ENCODE data around the gene PRELID1.

PRELID1 gene

DNA sequence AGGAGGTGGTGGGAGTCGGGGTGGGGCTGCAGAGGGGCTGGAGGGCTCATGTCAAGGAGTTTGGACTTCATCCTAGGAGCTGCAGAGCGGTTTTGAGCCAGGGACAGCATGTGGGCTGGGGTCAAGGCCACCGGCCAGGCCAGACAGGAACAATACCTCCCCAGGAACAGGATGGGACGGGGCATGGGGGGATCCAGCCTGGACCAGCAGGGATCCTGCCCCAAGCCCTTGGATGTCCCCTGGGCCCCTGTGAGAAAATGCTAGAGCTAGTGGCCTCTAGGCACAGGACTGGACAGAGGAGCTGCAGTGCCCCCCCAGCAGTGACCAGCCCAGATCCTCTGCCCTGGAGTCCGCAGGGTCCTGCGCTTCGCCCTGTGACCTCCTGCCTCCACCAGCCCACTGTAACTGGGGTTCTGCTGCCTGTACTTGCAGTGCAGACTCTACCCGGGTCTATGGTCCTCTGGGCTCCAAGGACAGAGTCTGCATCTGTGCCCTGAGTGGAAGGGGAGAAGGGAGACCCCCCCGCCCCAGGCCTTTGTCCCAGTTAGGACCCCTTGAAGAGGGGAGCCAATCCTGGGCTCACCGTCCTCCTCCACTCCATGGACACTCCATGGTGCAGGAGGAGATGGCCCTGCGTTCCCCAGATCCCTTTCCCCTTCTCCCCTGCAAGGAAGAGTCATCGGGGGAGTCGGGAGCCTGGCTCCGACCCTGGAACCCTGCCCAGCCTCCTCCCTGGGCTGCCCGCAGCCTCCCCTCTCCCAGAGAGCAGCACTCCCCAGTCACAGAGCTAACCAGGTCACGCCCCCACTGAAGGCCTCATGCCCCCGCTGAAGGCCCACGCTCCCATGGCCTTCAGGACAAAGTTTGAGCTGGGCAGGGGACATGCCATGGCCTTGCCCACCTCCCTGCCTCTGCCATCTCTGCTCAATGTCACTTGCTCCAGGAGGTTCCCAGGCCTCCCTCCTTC is 11.1 kb downstream of the PRELID1 start:
- no peak for DNase-seq

DNA sequence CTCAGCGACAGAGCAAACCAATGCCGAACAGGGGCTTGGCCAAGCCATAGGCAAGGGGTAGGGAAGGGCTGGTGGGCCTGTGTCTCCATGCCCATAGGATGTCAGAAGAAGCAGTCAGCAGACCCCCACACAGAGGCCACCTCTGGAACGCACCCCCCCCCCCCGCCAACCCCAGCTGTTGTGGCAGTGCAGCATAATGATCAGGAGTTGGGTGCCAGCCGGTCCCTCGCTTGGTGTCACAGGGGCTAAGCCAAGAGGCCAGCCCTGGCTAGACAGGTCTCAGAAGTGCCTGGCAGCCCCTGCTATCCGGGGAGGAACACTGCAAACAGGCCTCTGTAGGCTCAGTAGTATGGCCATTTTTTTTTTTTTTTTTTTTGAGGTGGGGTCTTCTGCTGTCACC is 11.8 kb downstream of the PRELID1 start:
- no peak for DNase-seq

DNA sequence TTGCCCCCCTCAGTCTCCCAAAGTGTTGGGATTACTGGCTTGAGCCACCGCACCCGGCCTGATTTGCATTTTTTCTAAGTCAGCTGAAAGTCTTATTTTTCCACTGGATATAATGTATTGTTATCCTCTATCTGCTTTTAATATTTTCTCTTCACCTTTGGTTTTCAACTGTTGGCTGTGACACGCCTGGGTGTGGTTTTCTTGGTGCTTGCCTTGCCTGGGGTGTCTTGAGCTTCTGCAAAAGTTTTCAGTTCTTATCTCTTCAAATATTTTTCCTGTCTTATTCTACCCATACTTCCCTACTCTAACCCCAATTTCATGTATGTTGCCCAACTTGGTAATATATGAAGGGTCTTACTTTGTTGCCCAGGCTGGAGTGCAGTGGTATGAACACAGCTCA is 12.4 kb downstream of the PRELID1 start:
- DNase-seq: no peak

DNA sequence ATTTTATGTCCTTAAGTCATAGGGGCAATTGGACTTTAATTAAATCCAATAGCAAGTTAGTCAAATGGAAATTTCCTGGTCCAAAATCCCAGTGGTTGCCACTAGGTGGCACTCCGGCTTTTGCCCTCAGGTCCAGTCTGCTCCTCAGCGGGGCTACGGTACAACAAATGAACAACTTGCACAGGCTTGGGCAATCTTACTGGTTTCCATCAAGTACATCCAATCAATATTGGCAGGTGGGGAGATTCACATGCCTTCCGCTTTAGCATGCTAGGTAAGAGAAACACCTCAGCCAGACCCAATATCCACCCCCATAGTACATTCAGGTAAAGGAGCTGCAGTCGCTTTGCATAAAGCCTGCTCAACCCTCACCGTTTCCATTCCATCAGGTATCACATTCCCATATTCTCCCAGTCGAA is 14.4 kb downstream of the PRELID1 start:
- peak; percentile 68 for DNase-seq

DNA sequence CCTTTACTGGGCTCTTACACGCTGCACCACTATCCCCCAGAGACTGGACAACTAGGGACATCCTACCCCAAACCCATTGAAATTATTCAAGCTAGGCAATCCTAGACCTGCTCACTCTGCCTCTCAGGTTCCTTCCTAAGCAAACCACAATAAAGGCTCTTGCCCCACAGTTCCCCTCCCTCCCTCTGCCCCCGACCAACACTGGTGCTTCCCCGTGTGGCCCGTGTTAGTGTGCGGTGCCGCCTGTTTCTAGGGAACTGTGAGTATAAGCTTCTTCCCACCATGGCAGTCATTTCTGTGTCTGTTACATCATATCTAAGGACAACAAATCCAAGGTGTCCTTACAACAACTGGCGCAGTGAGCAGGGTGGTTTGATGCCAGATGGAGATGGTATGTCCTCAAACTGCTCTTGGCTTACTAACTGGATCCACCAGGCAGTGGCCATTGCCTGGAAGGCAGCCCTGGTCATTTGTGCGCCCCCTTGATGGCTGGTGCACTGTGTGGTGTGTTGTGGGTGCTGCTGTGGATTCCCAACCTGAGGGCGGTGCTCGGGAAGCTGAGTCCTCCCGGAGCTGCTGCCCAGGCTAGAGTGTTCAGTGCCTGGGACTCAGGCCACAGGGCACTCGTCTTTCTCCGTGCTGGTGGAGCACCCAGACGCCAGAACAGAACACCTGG is 16.5 kb downstream of the PRELID1 start:
- DNase-seq: no peak

DNA sequence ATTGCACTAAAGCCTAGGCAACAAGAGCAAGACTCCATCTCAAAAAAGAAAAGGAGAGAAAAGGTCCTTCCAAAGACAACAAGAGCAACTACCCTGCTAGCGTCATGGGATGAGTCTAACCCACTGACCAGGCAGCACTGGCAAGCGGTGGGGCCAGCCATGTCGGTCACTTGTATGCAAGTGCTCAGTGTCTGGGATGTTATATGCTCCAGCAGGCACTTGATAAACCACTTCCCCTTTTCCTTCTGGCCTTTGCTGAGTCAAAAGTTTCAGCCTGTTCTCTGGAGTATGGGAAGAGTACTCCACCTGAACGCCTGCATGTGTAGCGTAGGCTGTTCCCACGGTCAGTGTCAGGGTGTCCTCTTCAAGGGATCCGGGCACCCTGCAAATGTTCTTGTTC is 17.3 kb downstream of the PRELID1 start:
- no peak for DNase-seq

DNA sequence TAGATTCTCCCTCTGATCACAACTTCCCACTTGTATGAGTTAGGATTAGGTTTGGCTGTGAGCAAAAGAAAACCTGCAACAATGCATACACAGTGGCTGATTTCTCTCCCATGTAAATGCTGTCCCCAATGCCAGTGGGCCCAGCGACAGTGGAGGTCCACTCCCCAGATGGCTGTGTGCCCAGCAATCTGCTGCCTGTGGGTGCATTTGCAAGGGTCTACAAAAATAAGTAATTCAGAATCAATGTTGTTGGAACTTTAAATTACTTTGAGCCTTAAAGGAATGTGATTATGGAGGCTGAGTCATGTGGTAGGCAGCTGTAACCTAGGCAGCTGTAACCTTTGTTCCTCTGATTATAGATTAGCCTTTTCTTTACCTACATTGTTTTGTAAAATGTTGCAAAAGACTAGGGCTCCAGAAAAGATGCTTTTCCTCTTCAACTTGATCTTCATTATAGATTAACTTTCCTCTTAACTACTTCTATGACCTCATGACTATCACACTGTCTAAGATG is 22.3 kb downstream of the PRELID1 start:
- no peak for DNase-seq

DNA sequence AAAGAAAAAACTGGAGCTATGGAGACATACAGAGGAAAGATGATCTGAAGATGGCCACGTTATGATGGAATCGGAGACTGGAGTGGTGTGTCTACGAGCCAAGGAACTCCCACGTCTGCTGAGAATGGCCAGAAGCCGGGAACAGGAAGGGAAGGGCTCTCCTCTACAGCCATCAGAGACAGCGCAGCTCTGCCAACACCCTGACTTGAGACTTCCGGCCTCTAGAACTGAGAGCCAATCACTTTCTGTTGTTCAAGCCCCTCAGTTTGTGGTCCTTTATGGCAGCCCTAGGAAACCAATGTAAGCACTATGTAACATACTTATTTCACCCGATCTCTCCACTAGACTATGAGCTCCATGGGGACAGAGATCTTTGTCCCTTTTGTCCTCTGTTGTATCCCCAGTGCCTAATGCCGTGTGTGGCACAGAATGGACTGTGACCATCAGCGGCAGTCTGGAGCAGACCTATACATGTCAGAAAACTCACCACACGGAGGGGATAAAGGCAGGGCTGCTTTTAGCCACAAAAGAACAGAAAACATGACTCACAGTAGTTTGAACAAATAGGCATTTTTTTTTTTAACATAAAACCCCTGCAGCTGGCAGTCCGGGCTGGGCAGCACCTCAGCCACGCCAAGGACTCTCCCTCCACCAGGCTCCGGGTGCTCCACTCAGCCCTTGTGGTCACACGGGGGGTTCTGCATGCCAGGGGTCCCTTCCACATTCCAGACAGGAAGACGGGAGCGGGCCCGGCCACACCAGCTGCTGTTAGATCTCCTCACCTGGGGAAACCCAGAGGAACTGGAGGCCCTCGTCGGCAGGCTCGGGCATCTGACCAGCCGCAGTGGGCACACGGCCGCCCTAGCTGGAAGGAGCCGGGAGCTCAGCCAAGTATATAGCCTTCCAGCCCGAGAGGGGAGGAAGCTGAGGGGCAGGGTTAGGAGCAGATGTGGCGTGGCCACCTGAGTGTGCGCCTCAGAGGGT is 24.2 kb downstream of the PRELID1 start:
- DNase-seq: no peak

DNA sequence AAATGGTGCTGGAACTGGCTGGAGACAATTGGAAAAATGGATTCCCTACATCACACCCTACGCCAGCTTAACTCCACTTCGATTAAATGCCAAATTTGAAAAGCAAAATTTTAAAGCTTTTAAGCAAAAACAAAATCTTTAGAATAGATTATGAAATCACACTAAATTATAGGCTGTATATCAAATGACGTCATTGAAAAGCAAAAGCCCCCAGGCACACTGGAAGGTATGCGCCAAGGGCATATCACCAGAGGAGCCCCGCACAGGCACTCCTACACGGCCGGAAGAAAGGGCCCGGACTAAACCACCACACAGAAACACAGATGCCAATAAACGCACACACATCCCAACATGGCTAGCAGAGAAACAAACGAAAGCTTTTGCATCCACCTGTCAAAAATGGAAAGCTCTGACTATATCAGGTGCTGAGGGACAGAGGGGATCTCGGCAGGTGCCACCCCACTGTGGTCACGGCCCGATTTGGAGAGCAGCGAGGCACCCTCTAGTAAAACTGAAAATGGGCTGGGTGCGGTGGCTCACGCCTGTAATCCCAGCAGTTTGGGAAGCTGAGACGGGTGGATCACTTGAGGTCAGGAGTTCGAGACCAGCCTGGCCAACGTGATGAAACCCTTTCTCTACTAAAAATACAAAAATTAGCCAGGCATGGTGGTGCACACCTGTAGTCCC is 25.1 kb downstream of the PRELID1 start:
- no peak for DNase-seq

DNA sequence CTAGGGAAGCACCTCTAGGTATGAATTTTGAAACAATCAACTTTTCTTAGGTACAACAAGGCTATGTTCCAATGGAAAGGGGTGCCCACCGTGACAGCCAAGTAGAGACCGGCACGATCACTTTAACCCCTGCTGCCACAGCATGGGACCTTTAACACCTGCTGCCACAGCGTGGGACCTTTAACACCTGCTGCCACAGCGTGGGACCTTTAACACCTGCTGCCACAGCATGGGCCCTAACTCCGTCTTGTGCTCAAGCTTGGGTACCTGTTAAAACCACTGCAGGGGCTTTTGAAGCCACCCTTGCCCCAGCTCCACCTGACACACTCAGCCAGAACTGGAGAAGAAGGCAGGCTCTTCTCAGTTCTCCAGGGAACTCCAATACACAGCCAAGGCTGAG is 26.3 kb downstream of the PRELID1 start:
- DNase-seq: no peak

DNA sequence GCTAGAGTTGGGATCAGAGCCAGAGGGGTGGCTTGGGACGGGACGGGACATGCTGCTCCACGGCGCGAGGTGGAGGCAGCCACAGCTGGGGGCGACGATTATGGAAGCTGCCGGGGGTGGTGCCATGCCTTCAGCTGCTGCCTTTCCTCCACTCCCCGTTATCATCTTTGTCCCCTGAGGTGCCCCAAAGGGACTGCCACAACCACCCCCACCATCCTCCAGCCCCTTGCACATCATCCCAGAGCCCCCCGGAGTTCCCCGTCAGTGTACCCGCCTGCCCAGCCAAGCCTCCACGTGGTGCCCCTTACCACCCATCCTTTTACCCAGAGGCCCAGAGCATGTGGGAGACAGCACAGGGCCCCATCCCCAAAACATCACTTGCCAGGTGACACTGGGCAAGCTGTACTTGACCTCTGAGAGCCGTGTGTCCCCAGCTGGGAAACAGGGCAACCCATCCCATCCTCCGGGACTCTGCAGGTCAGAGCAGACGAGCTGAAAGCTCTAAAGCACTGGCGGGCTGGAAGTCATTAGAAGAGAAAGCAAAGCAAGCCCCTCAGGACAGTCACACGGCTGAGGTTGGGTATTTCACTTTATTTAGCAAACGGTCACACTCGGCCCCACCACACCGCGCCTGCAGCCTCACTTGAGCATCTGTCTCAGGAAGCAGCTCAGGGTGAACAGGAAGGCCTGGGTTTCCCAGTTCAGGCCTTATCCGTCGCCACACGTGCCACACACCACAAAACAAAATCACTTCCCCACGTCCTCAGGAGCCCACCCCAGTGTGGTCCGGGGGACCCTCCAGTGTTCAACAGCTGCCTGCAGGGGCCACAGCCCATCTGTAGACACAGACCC is 27.6 kb downstream of the PRELID1 start:
- no peak for DNase-seq

DNA sequence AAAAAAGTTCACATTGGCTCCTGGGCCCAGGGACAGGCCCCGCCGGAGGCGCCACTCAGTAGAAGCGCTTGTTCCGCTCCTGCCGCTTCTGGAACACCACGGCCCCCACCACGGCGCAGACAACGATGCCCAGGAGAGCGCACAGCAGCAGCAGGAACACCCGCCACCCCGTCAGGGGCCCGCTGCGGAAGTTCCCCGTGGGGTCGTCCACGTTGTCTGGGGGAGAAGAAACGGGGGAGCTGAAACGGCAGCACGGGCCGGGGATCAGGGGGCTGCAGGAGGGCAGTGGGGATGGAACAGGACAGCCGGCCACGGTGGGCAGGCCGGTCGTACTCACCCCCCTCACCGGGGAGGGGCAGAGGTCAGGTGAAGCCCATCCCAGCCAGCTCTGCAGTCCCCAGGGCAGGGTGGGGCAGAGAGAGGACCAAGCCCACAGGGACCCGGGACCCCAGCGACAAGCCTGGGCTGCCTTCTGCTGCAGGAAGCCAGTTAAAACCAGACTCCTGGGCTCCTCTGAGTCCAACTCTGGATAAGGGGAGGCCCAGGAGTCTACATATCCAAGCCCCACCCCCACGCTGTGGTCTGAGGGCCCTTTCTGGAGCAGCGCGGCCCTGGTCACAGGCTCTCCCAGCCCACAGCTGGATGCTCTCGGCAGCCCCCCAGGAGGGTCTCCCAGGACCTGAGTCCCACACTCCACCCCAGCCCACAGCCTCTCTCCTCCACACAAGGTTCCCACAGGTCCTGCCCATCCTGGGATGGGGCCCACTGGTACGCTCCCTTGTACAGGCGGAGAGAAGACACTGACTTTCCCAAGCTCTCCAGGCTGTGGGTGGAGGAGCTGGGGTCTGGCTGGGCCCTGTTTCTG is 28.7 kb downstream of the PRELID1 start:
- no peak for DNase-seq

DNA sequence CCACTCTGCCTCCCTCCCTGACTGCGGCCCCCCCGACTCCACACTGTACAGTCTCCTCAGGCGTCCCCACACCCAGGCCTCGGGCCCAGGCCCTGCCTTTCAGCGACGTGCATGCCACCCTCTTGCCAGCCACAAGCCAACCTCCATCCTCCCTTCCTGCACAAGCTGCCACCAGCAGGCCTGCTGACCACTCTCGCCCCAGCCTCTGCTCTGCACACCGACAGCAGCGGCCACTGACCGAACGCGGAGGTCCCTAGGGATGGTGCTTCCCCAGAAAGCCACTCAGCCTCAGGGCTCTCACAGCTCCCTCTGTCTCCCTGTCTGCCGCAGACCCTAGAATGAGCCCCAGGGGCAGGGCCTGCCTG is 29.3 kb downstream of the PRELID1 start:
- DNase-seq: no peak

DNA sequence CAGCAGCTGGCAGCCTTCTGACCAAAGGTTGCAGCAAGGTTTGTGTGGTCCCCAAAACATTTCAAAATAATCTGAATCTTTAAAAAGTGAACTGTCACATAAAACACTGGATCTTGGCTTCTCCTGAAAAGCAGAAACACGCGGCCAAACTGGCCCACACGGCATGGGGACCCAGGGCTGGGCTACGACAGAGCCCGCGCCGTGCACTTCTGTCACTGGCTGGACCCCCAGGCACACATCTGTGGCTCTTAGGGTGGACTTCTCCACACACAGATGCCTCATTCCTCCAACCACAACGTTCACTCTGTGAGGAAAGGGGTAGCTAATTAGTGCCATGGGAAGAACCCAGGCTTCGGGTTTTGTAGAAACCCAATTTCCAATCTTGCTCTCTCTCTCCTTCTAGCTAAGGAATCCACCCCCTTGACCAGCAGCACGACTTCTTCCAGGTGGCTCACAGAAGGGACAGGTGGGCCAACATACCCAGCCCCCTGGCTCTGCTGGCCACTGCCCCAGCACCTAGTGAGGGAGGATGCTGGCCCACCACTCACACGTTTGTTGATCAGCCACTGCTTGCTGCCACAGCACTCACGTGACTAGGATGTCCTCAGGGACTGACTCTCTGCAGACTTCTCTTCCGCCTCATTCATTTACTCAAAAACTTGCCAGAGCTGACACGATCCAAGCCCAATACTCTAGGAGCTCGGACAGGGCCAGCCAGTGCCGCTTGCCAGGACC is 30.0 kb downstream of the PRELID1 start:
- DNase-seq: no peak

DNA sequence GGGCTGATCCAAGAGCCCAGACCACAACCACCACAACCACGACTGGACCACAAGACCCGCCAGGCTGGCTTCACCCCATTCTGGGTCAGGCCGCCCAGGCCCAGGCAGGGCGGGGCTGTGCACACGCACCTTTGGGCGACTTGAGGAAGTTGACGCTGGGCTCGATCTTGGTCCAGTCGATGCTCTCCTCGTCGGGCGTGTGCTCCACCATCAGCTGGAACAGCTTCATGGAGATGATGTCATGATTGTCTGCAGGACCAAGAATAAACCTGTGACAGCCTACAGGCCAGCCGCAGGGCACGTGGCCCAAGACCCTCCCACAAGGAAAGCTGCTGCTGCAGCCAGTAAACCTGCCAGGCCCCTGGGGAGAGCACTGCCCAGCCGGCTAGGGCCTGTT is 30.6 kb downstream of the PRELID1 start:
- no peak for DNase-seq

DNA sequence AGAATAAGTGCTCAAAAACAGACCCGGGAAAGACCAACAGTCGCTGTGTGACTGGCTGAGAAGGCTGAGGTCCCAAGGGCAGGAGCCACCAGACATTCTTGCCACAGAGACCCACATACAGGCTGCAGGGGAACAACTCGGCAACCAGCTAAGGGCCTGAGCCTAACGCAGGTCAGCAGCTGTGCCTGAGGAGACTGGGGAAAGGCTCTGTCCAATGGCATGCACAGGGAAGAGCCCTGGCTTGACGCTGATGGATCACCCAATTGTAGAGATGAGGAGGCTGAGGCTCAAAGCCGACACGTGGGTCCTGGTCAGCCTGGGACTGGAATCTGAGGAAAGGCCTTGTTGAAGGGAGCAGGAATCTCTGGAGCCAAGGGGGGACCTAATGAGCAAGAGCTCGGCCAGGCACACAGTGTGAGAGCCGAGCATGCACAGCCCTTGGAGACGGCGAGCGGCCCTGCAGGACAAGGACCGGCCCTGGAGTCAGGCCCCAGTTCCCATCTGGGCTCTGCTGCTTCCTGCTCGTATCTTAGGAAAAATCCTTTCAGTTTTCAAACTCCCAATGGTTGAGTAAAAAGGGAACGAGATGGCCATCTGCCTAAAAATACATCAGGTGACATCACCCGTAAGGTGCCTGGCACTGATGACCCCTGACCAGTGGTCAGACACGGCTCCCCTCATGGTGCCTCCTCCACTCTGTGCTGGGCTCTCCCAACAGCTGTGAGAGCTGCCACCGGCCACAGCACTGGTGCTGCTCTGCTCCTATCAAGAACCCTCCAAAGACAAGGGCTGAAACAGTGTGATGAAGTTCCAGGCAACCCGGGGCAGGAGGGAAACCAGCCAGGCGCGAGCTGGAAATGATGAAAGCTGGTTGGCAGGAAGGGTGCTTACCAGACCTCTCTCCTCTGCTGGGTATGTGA is 31.4 kb downstream of the PRELID1 start:
- no peak for DNase-seq

DNA sequence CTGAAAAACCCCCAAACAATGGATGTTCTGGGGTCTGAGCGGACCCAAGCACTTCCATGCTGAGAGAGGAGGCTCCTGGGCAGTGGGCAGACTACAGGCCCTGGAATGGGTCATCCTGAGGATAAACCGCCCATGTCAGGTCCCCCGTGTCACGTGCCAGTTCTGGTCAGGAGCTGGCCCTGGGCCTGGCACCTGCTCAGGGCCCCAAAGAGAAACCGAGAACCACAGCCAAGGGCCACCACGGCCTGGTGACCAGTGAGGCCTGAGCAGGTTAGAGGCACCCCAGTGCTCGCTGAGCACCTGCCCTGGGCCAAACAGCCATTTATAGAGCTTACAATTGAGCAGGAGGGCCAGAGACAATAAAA is 32.1 kb downstream of the PRELID1 start:
- no peak for DNase-seq

DNA sequence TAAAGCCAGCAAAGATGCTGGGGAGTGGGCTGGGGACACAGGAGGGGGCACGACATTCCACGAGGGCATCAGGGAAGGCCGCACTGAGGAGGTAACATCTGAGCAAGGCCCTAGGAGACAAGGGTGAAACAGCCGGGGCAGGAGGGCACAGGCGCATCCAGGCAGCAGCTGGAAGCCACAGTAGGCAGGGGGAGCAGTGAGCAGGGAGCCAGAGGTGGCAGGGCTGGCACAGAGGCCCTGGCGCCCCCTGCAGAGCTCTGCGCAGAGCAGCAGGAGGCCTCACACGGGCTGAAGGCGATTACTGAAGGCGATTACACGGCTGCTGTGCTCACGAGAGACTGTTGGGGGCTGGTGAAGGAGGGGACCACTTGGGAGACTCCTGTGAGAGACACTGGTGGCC is 32.5 kb downstream of the PRELID1 start:
- no peak for DNase-seq

All from fibroblast of skin of scalp (primary cell).